GM12874 (cell line): ENCODE data around the gene PDE8B.

ENCODE experiments used
- TF ChIP-seq, protein P1 (sequence below): IDR thresholded peaks from 2 replicates; pipeline ENCODE4 v1.5.1; 2011; ENCODE audit warnings: low read depth, mild to moderate bottlenecking, control low read depth, low read length, moderate library complexity; ENCODE audit not compliant: insufficient read depth

Gene PDE8B

DNA sequence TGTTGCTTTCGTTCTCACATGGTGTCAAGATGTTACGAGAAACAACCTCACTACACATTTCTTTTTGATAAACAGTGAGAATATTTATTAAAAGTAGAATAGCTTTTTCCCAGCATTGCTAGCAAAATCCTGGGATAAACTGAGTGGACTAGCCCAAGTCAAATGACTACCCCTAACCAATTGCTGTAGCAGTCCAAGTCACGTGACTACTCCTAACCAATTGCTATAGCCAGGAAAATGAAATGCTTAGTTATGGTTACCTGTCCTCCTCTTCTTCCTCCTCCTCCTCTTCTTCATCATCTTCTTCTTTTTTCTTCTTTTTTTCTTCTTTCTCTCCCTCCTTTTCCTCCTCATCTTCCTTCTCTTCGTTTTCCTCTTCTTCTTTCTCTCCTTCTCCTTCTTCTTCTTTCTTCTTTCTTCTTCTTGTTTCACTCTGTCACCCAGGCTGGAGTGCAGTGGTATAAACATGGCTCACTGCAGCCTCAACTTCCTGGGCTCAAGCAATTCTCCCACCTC lies 85.4 kb downstream of the PDE8B start:
- TF ChIP-seq, protein P1, sequence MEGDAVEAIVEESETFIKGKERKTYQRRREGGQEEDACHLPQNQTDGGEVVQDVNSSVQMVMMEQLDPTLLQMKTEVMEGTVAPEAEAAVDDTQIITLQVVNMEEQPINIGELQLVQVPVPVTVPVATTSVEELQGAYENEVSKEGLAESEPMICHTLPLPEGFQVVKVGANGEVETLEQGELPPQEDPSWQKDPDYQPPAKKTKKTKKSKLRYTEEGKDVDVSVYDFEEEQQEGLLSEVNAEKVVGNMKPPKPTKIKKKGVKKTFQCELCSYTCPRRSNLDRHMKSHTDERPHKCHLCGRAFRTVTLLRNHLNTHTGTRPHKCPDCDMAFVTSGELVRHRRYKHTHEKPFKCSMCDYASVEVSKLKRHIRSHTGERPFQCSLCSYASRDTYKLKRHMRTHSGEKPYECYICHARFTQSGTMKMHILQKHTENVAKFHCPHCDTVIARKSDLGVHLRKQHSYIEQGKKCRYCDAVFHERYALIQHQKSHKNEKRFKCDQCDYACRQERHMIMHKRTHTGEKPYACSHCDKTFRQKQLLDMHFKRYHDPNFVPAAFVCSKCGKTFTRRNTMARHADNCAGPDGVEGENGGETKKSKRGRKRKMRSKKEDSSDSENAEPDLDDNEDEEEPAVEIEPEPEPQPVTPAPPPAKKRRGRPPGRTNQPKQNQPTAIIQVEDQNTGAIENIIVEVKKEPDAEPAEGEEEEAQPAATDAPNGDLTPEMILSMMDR: no peak

DNA sequence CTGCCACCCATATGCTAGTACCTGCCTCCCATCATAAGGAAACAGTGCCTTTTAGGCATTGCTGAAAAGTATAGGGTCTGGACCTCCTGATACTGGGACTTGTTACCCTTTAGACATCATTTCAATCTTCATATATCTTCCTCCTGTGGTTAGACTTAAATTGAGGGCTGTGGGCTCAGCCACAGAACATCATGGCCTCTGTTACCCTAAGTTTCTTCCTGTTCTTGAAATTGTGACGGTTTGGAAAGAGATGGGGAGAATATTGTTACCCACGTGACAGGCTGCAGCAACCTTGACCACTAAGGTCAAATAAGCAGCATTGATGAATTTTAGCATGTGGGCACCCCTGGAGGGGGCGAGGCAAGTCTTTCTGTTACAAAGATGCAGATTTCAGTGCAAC lies 87.7 kb downstream of the PDE8B start:
- TF ChIP-seq, protein P1: no peak

DNA sequence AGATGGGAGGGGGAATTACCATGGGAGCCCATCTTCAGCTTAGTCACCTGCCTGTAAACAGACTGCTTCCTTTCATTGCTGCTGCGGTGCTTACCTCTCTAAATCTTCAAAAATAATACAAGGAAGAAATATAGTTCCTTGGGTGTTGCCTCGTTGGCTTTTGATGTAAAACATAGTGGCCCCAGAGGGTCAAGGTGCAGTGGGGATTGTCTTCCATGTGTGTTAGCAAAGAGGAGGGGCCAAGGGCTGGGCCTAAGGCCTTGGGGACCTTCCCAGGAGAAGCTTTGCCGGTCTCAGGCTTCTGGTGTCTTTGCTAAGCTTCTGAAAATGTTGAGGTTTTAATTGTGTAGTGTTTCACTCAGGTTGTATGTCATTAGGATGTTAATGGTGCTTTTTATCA lies 90.0 kb downstream of the PDE8B start:
- TF ChIP-seq, protein P1: no peak

DNA sequence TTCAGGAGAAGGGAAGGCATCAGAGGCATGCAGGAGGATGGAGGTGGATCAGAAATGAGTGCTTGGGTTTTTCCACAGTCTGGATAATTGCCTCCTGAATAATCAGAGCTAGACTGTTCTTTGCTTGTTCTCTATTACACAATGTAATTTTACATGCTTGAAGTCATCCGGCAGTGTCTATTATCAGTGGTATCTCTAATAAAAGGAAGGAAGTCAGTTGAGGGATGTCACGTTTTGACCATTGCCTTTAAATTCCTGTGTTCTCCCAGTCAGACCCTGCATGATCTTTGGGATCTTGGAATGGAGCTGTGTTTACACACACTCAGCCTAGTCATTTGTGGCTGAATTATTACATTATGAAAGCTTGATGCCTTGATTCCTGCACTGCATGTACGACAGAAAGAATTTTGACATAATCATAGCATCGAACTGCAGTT lies 91.0 kb downstream of the PDE8B start:
- TF ChIP-seq, protein P1: no peak

DNA sequence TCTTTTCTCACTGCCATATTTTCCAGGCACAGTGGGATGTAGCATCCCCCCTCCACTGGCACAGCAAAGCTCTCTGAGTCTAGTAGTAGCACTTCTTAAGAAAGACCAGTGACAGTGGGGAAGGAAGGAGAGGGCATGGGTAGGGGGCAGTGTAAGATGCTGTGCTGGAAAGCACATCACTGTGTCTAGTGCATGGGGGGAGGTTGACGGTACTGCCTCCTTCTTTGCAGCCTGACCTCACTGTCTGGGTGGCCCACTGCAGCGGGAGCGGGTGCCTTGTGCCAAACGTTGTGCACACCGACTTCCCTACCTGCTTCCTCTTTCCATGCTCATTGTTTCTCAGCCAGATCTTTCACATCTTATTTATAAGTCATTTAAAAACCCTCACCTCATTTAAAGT lies 91.8 kb downstream of the PDE8B start:
- TF ChIP-seq, protein P1: no peak

DNA sequence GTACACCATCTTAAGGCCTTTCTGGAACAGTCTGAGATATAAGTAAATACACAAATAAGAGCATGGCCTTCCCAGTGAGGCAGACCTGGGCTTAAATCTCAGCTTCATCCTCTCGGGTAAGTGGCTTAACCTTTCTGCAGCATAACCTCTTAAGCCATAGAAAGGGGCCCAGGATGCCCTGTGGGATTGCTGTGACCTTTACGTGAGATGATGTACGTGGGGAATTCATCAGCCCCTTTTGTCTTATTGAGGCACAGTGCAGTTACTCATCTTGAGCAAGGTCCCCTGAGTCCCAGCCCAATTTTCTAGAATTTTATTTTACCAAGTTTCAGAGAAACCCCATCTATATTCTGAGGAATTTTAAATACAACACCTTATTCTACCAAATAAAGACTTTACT lies 92.2 kb downstream of the PDE8B start:
- TF ChIP-seq, protein P1: no peak

DNA sequence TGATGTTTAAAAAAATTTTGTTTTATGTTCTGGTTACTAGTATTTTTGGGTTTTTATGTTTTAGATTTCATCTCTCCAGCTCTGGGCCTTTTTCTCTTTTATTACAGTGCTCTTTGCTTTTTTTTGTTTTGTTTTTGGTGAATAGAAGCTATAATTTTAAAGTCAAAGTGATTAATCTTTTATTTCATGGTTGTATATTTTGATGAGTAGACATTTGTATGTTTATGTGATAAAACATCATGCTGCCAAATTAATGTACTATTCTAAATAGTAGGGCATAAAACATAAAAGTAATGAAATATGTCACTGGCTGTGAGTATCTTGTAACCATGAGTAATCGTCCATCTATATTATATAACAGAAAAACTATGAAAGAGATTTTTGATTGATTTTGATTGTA lies 93.9 kb downstream of the PDE8B start:
- TF ChIP-seq, protein P1: no peak
